Measurements from ENCODE around the gene APBA1. TPM values are rescaled to one million over a fixed set of nuclear protein-coding genes. Genes with fewer than 3 reads are reported as not detected.

APBA1 gene
- total RNA-seq, 1 experiment from 2014 or later: 0.34 TPM

GRCh38 chr9:69590266-69590665, 81.9 kb downstream of the APBA1 start:
- Mint-ChIP-seq H3K4me3 (ENCODE audit: unreplicated experiment) (no peak overlapping the region), H3K9me3 (ENCODE audit: unreplicated experiment) (no peaks in the 10 kb centered on the region), H3K36me3 (ENCODE audit: insufficient read depth, unreplicated experiment) (no peaks in the 10 kb centered on the region), H3K27ac (ENCODE audit: unreplicated experiment) (no peak overlapping the region), H3K4me1 (ENCODE audit: low read depth, unreplicated experiment) (no peaks in the 10 kb centered on the region), H3K27me3 (ENCODE audit: insufficient read depth, unreplicated experiment) (no peaks in the 10 kb centered on the region)
- ChIA-PET CTCF (no interaction called here), POLR2A (no interaction called here)
- Histone ChIP-seq H3K4me3 (ENCODE audit: low read depth, low read length) (no peak overlapping the region), H3K4me1 (no peaks in the 10 kb centered on the region), H3K27me3 (replicated peaks; ENCODE audit: control insufficient read depth, insufficient read depth, low read length) (no peaks in the 10 kb centered on the region), H3K36me3 (ENCODE audit: control insufficient read depth, insufficient read depth, low read length) (no peaks in the 10 kb centered on the region), H3K9me3 (no peaks in the 10 kb centered on the region)
- no peak for TF ChIP-seq CTCF (IDR thresholded peaks at IDR 0.05; ENCODE audit: insufficient read depth in 1 of 2, low read depth in 1 of 2, low read length in 1 of 2, severe bottlenecking in 1 of 2, unreplicated experiment in 1 of 2)
- BruUV-seq (replicated peaks): no TSS peak
- intact Hi-C loops (cut with micrococcal nuclease; ENCODE audit: unreplicated experiment): no loop called here
- DNase-seq: no peak

- intact Hi-C loops (cut with micrococcal nuclease; ENCODE audit: unreplicated experiment): no loop called here
- ChIA-PET POLR2A (no interaction called here), CTCF (no interaction called here)
- Histone ChIP-seq H3K27me3 (replicated peaks; ENCODE audit: control insufficient read depth, insufficient read depth, low read length) (no peaks in the 10 kb centered on the region), H3K4me1 (no peaks in the 10 kb centered on the region), H3K9me3 (no peaks in the 10 kb centered on the region), H3K4me3 (ENCODE audit: low read depth, low read length) (no peak overlapping the region), H3K36me3 (ENCODE audit: control insufficient read depth, insufficient read depth, low read length) (no peaks in the 10 kb centered on the region)
- Mint-ChIP-seq H3K4me3 (ENCODE audit: unreplicated experiment) (no peak overlapping the region), H3K27ac (ENCODE audit: unreplicated experiment) (no peak overlapping the region), H3K36me3 (ENCODE audit: insufficient read depth, unreplicated experiment) (no peaks in the 10 kb centered on the region), H3K4me1 (ENCODE audit: low read depth, unreplicated experiment) (no peaks in the 10 kb centered on the region), H3K9me3 (ENCODE audit: unreplicated experiment) (no peaks in the 10 kb centered on the region), H3K27me3 (ENCODE audit: insufficient read depth, unreplicated experiment) (no peaks in the 10 kb centered on the region)
- no peak for DNase-seq
- TF ChIP-seq CTCF (IDR thresholded peaks at IDR 0.05; ENCODE audit: insufficient read depth in 1 of 2, low read depth in 1 of 2, low read length in 1 of 2, severe bottlenecking in 1 of 2, unreplicated experiment in 1 of 2): no peak
- no TSS peak for BruUV-seq (replicated peaks)
Measured at GRCh38 chr9:69589156-69589555, 83.0 kb downstream of the APBA1 start.

GRCh38 chr9:69585571-69585970, 86.6 kb downstream of the APBA1 start:
- intact Hi-C loops (cut with micrococcal nuclease; ENCODE audit: unreplicated experiment): no loop called here
- ChIA-PET CTCF (no interaction called here), POLR2A (no interaction called here)
- H3K4me1 Mint-ChIP-seq (ENCODE audit: low read depth, unreplicated experiment): no peaks in the 10 kb centered on the region
- no peak for DNase-seq
- TF ChIP-seq CTCF (IDR thresholded peaks at IDR 0.05; ENCODE audit: insufficient read depth in 1 of 2, low read depth in 1 of 2, low read length in 1 of 2, severe bottlenecking in 1 of 2, unreplicated experiment in 1 of 2): no peak
- no peak overlapping the region for H3K4me3 ChIP-seq (ENCODE audit: low read depth, low read length)
- H3K36me3 ChIP-seq (ENCODE audit: control insufficient read depth, insufficient read depth, low read length): no peaks in the 10 kb centered on the region
- no peaks in the 10 kb centered on the region for H3K9me3 ChIP-seq
- no TSS peak for BruUV-seq (replicated peaks)
- no peak overlapping the region for H3K27ac Mint-ChIP-seq (ENCODE audit: unreplicated experiment)
- H3K27me3 Mint-ChIP-seq (ENCODE audit: insufficient read depth, unreplicated experiment): no peaks in the 10 kb centered on the region
- H3K36me3 Mint-ChIP-seq (ENCODE audit: insufficient read depth, unreplicated experiment): no peaks in the 10 kb centered on the region
- H3K27me3 ChIP-seq (replicated peaks; ENCODE audit: control insufficient read depth, insufficient read depth, low read length): no peaks in the 10 kb centered on the region
- H3K4me1 ChIP-seq: no peaks in the 10 kb centered on the region
- no peak overlapping the region for H3K4me3 Mint-ChIP-seq (ENCODE audit: unreplicated experiment)
- no peaks in the 10 kb centered on the region for H3K9me3 Mint-ChIP-seq (ENCODE audit: unreplicated experiment)
